ENCODE data around the gene RBSN.

RBSN gene

GRCh38 chr3:15063656-15064286, 35.2 kb downstream of the RBSN start:
- FAIRE-seq: no peak
- no peak for DNase-seq (ENCODE audit: insufficient read length, low spot score)

- no peak for DNase-seq (ENCODE audit: insufficient read length, low spot score)
- no peak for FAIRE-seq
Observed at GRCh38 chr3:15063238-15063637, 35.7 kb downstream of the RBSN start.

- no peak for DNase-seq (ENCODE audit: insufficient read length, low spot score)
- FAIRE-seq: no peak
Observed at GRCh38 chr3:15060029-15060428, 38.9 kb downstream of the RBSN start.

- DNase-seq (ENCODE audit: insufficient read length, low spot score) (no peak), FAIRE-seq (no peak)
Observed at GRCh38 chr3:15056676-15057404, 42.1 kb downstream of the RBSN start.

- no peak for DNase-seq (ENCODE audit: insufficient read length, low spot score)
- no peak for FAIRE-seq
Observed at GRCh38 chr3:15055019-15055557, 43.9 kb downstream of the RBSN start.

- DNase-seq (ENCODE audit: insufficient read length, low spot score) (no peak), FAIRE-seq (no peak)
Observed at GRCh38 chr3:15053541-15053940, 45.4 kb downstream of the RBSN start.

- no peak for FAIRE-seq
- no peak for DNase-seq (ENCODE audit: insufficient read length, low spot score)
Observed at GRCh38 chr3:15052335-15053242, 46.4 kb downstream of the RBSN start.

- FAIRE-seq: no peak
- peak; percentile 60 for DNase-seq (ENCODE audit: insufficient read length, low spot score)
Observed at GRCh38 chr3:15051531-15051930, 47.4 kb downstream of the RBSN start.

- FAIRE-seq: no peak
- no peak for DNase-seq (ENCODE audit: insufficient read length, low spot score)
Observed at GRCh38 chr3:15050405-15051092, 48.4 kb downstream of the RBSN start.

GRCh38 chr3:15049584-15049983, 49.4 kb downstream of the RBSN start:
- FAIRE-seq: no peak
- no peak for DNase-seq (ENCODE audit: insufficient read length, low spot score)

- DNase-seq (ENCODE audit: insufficient read length, low spot score) (no peak), FAIRE-seq (no peak)
Observed at GRCh38 chr3:15045667-15046066, 53.3 kb downstream of the RBSN start.

- no peak for DNase-seq (ENCODE audit: insufficient read length, low spot score)
- no peak for FAIRE-seq
Observed at GRCh38 chr3:15044326-15044725, 54.6 kb downstream of the RBSN start.

- DNase-seq (ENCODE audit: insufficient read length, low spot score) (no peak), FAIRE-seq (no peak)
Observed at GRCh38 chr3:15043408-15044171, 55.4 kb downstream of the RBSN start.

GRCh38 chr3:15042936-15043335, 56.0 kb downstream of the RBSN start:
- FAIRE-seq: no peak
- DNase-seq (ENCODE audit: insufficient read length, low spot score): no peak

- no peak for DNase-seq (ENCODE audit: insufficient read length, low spot score)
- FAIRE-seq: no peak
Observed at GRCh38 chr3:15041950-15042349, 57.0 kb downstream of the RBSN start.

GRCh38 chr3:15040844-15041243, 58.1 kb downstream of the RBSN start:
- FAIRE-seq: no peak
- no peak for DNase-seq (ENCODE audit: insufficient read length, low spot score)

GRCh38 chr3:15038306-15038705, 60.6 kb downstream of the RBSN start:
- DNase-seq (ENCODE audit: insufficient read length, low spot score) (no peak), FAIRE-seq (no peak)

GRCh38 chr3:15033103-15033502, 65.8 kb downstream of the RBSN start:
- DNase-seq (ENCODE audit: insufficient read length, low spot score) (no peak), FAIRE-seq (no peak)

GRCh38 chr3:15032650-15033049, 66.3 kb downstream of the RBSN start:
- DNase-seq (ENCODE audit: insufficient read length, low spot score) (no peak), FAIRE-seq (no peak)

GRCh38 chr3:15029625-15030024, 69.3 kb downstream of the RBSN start:
- DNase-seq (ENCODE audit: insufficient read length, low spot score) (no peak), FAIRE-seq (no peak)
